Erythroblast (primary cell): ENCODE data around the gene PUS10.

Experiments
- GATA1 ChIP-seq: IDR thresholded peaks from 2 replicates; pipeline ENCODE4 v1.6.1; 2011; ENCODE audit warnings: low read depth, mild to moderate bottlenecking, control low read depth, low read length, moderate library complexity
- POLR2A ChIP-seq: IDR thresholded peaks from 2 replicates; pipeline ENCODE4 v1.6.1; 2011; ENCODE audit warnings: mild to moderate bottlenecking, low read length

DNA sequence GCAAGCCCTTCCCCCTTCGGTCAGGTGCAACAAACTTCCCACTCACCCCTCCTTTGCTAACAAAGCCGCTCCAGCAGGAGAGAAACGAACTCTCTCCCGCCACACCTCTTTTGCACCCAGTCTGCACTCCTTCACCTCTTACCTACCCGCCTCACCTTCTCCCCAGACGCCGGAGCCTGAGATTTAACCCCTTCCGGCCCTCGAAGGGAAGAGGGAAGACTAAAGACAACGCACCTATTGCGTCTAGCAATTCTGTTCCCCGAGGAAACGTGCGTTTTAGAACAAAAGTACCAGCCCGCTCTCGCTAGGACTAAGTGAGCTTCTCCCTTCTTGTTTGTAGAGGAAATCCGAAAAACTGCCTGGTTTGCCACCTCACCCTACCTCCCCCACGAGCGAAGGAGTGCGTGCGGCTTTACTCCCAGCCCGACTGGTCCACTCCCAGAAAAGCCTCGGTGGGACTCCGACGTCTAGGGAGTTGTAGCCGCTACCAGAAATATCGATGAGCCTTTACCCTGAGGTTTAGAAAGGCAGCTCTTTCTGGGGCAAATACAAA, 976 bp downstream of the PUS10 start:
- no peak for TF ChIP-seq POLR2A
- no peak for TF ChIP-seq GATA1
